Measurements from ENCODE around the gene RSPRY1.

GRCh38 chr16:57146735-57147134 lies 39.4 kb upstream of the RSPRY1 start:
- no peak for TF ChIP-seq EP300 (IDR thresholded peaks at IDR 0.05)
- TF ChIP-seq, protein P1, sequence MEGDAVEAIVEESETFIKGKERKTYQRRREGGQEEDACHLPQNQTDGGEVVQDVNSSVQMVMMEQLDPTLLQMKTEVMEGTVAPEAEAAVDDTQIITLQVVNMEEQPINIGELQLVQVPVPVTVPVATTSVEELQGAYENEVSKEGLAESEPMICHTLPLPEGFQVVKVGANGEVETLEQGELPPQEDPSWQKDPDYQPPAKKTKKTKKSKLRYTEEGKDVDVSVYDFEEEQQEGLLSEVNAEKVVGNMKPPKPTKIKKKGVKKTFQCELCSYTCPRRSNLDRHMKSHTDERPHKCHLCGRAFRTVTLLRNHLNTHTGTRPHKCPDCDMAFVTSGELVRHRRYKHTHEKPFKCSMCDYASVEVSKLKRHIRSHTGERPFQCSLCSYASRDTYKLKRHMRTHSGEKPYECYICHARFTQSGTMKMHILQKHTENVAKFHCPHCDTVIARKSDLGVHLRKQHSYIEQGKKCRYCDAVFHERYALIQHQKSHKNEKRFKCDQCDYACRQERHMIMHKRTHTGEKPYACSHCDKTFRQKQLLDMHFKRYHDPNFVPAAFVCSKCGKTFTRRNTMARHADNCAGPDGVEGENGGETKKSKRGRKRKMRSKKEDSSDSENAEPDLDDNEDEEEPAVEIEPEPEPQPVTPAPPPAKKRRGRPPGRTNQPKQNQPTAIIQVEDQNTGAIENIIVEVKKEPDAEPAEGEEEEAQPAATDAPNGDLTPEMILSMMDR (IDR thresholded peaks at IDR 0.05), result peak in 1 of 5 experiments; percentile 11

All from tibial nerve (tissue), 4 donors.